CD4-positive, alpha-beta T cell treated with Interleukin-12 subunit alpha and Interleukin-12 subunit beta, for 1 hour (primary cell): ENCODE data around the gene RPS29.

Source experiments
- DNase-seq: peaks from one replicate; pipeline ENCODE4 v3.0.0-alpha.2; 2020

RPS29 gene

GRCh38 chr14:49549446-49549845 is 36.7 kb downstream of the RPS29 start:
- DNase-seq = no peak

GRCh38 chr14:49546766-49547165 is 39.4 kb downstream of the RPS29 start:
- DNase-seq = no peak

GRCh38 chr14:49545716-49546115 is 40.5 kb downstream of the RPS29 start:
- DNase-seq = no peak

GRCh38 chr14:49545071-49545470 is 41.1 kb downstream of the RPS29 start:
- DNase-seq = no peak

- no peak for DNase-seq
These were observed 45.1 kb downstream of the RPS29 start for GRCh38 chr14:49541049-49541448.

GRCh38 chr14:49538852-49539251 is 47.3 kb downstream of the RPS29 start:
- DNase-seq = no peak
